Lung (tissue), 12 donors: Measurements from ENCODE around the gene NCOA3. TPM values are rescaled to one million over a fixed set of nuclear protein-coding genes. Genes with fewer than 3 reads are reported as not detected.

Experiments used
- ATAC-seq: fragments of 200-7000 bp; cut with Tn5 transposase; one replicate; pipeline ENCODE4 v1.9.1; 2020; ENCODE audit warnings: moderate number of reproducible peaks; ENCODE audit not compliant: insufficient read depth, low FRiP score
- DNase-seq, 3 donors: peaks; one replicate each; pipeline ENCODE4 v3.0.0-alpha.2; 2013 to 2017
- H3K27ac ChIP-seq, 2 donors: one replicate each; pipeline ENCODE4 v1.5.1; 2013; ENCODE audit warnings: mild to moderate bottlenecking in 2 of 2, moderate library complexity in 2 of 2, control low read depth in 1 of 2, inconsistent platforms in 1 of 2, low read depth in 1 of 2, low read length in 1 of 2
- H3K27me3 ChIP-seq, 3 donors: one replicate each; pipeline ENCODE4 v1.5.1; 2013; ENCODE audit warnings: low read length in 2 of 3; ENCODE audit not compliant: control insufficient read depth in 3 of 3, insufficient read depth in 3 of 3
- H3K36me3 ChIP-seq, 4 donors: one replicate each; pipeline ENCODE4 v1.5.1; 2013; ENCODE audit warnings: low read length in 4 of 4, mild to moderate bottlenecking in 1 of 4, moderate library complexity in 1 of 4; ENCODE audit not compliant: control insufficient read depth in 4 of 4, insufficient read depth in 4 of 4
- H3K4me1 ChIP-seq, 5 donors: one replicate each; pipeline ENCODE4 v1.5.1; 2013; ENCODE audit warnings: low read length in 5 of 5, mild to moderate bottlenecking in 2 of 5, moderate library complexity in 1 of 5; ENCODE audit not compliant: control insufficient read depth in 5 of 5, insufficient read depth in 5 of 5
- H3K4me3 ChIP-seq: one replicate; pipeline ENCODE4 v1.5.1; 2013; ENCODE audit warnings: mild to moderate bottlenecking, control low read depth, moderate library complexity
- H3K9ac ChIP-seq, 2 donors: one replicate each; pipeline ENCODE4 v1.5.1; 2013; ENCODE audit warnings: low read length in 2 of 2, control low read depth in 1 of 2; ENCODE audit not compliant: insufficient read depth in 1 of 2
- H3K9me3 ChIP-seq, 4 donors: one replicate each; pipeline ENCODE4 v1.5.1; 2013; ENCODE audit warnings: low read length in 3 of 4, mild to moderate bottlenecking in 1 of 4, moderate library complexity in 1 of 4; ENCODE audit not compliant: control insufficient read depth in 4 of 4, insufficient read depth in 3 of 4
- WGBS, 2 donors: extraction: QIAGEN DNeasy Blood & Tissue Kit; methylation state at CpG; one replicate each; pipeline ENCODE4 v1.1.7; 2013; 5-methylcytosine and 5-hydroxymethylcytosine counted together
- polyA plus RNA-seq, 2 donors: library from polyadenylated mRNA; stranded (reverse); fragments of 200-250 nt; gene quantifications; one replicate each; pipeline ENCODE4 v1.2.1, GENCODE V29; 2013
- total RNA-seq, 2 donors: library from RNA; depleted of rRNA in 1 of 2; stranded (reverse); fragments of >200 nt in 1 of 2; gene quantifications; one replicate each; pipeline ENCODE4 v1.2.1, GENCODE V29; 2014 to 2021
- TF ChIP-seq, protein P1 (sequence below): IDR thresholded peaks from 2 replicates; pipeline ENCODE4 v1.5.1; 2012; ENCODE audit warnings: mild to moderate bottlenecking; ENCODE audit errors: control extremely low read depth, extremely low read depth
- donor health status: control.
- donor health status: control.
- donor health status: Bipolar disorder and iron deficiency.
- donor health status: healthy.
- donor health status: DM: yes; HTN: yes; CAD: no.

Gene NCOA3
- total and polyA plus RNA-seq, 4 donors: 5.5 to 69.4 (median 22.6) TPM

DNA sequence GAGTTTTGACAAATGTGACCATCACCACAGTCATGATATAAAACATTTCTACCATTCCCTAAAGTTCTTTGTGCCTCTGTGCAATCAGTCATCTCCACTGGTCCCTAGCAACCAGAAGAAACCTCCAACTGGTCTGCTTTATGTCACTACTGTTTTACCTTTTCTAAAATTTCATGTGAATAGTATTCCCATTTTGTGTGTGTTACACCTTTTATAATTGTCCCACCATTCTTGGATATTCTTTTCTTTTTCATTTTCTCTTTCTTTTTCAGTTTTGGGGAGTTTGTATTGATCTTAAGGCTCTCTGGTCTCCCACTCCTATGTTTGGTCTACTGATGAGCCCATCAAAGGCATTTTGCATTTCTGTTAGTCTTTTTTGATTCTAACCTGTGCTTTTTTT, 95.4 kb downstream of the NCOA3 start:
- ATAC-seq: no peak
- H3K27me3 ChIP-seq: no peaks in the 10 kb centered on the region
- H3K4me3 ChIP-seq: no peak overlapping the region
- no peak overlapping the region for H3K9ac ChIP-seq
- no peaks in the 10 kb centered on the region for H3K9me3 ChIP-seq
- TF ChIP-seq, protein P1, sequence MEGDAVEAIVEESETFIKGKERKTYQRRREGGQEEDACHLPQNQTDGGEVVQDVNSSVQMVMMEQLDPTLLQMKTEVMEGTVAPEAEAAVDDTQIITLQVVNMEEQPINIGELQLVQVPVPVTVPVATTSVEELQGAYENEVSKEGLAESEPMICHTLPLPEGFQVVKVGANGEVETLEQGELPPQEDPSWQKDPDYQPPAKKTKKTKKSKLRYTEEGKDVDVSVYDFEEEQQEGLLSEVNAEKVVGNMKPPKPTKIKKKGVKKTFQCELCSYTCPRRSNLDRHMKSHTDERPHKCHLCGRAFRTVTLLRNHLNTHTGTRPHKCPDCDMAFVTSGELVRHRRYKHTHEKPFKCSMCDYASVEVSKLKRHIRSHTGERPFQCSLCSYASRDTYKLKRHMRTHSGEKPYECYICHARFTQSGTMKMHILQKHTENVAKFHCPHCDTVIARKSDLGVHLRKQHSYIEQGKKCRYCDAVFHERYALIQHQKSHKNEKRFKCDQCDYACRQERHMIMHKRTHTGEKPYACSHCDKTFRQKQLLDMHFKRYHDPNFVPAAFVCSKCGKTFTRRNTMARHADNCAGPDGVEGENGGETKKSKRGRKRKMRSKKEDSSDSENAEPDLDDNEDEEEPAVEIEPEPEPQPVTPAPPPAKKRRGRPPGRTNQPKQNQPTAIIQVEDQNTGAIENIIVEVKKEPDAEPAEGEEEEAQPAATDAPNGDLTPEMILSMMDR: no peak
- H3K4me1 ChIP-seq: peaks cover 2 to 22% (median 11%) of the 10 kb centered on the region in 5 donors
- H3K36me3 ChIP-seq: peaks cover 0 to 1% (median 0%) of the 10 kb centered on the region in 4 donors
- DNase-seq: no peak
- no peak overlapping the region for H3K27ac ChIP-seq

DNA sequence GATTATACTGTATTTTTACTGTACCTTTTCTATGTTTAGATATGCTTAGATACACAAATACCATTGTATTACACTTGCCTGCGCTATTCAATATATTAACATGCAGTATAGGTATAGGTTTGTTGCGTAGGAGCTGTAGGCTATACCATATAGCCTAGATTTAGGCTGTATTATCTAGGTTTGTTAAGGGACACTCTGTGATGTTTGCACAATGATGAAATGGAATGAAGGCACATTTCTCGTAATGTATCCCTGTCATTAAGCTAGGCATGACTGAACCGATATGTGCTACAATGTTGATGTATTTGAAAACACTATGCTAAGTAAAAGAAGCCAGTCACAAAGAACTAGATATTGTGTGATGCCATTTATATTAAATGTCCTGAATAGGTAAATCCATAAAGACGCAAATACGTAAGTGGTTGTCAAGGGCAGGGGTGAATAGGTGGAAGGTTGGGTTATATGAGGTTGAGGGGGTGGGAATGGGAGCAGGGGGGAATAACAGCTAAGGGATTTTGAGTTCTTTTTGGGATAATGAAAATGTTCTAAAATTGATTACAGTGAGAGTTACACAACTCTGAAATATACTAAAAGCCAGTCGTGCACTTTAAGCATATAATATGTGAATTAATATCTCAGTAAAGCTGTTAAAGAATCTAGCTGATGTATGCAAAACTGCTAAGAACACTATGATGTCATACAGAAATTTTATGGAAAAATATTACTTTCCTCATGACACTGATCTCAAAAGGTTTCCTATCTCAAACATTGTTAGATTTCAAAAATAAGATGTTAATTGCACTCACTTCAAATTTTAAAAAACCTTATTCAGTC, 97.4 kb downstream of the NCOA3 start:
- WGBS, 2 donors: 93 to 94% methylated on average over 7 of the region's 7 CpGs
- DNase-seq (peak in 1 of 3 donors; percentile 34), ATAC-seq (no peak)
- H3K27me3 ChIP-seq: no peaks in the 10 kb centered on the region
- no peak overlapping the region for H3K27ac ChIP-seq
- peaks cover 2 to 24% (median 11%) of the 10 kb centered on the region in 5 donors for H3K4me1 ChIP-seq
- TF ChIP-seq, protein P1: no peak
- no peaks in the 10 kb centered on the region for H3K9me3 ChIP-seq
- no peak overlapping the region for H3K4me3 ChIP-seq
- peaks cover 0 to 1% (median 0%) of the 10 kb centered on the region in 4 donors for H3K36me3 ChIP-seq
- H3K9ac ChIP-seq: no peak overlapping the region

DNA sequence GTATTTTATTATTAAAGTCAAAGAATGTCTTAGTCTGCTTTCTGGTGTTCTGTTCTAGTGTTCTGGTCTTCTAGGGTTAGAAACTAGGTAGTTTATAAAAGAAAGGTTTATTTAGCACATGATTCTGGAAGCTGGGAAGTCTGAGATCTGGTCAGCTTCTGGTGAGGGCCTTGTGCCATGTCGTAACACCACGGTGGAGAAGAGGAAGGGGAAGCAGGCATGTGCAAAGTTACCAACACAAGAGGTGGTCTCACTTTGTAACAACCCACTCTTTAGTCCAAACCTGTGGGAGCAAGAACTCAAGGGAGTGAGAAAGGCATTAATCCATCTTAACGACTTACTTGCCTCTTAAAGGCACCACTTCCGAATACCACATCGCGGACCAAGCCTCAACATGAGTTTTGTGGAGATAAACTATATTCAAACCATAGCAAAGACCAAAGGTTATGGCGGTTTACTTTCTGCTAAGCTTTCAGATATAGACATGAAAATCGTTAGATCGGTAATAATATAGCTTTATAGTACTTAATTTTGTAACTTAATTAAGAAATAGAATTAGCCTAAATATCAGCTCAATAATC, 99.4 kb downstream of the NCOA3 start:
- H3K36me3 ChIP-seq: peaks cover 0 to 1% (median 0%) of the 10 kb centered on the region in 4 donors
- ATAC-seq (no peak), DNase-seq (no peak)
- TF ChIP-seq, protein P1: no peak
- WGBS, 2 donors: 83 to 86% methylated on average over 9 of the region's 9 CpGs
- H3K9me3 ChIP-seq: no peaks in the 10 kb centered on the region
- no peak overlapping the region for H3K27ac ChIP-seq
- H3K4me1 ChIP-seq: peaks cover 2 to 24% (median 11%) of the 10 kb centered on the region in 5 donors
- no peak overlapping the region for H3K9ac ChIP-seq
- H3K27me3 ChIP-seq: no peaks in the 10 kb centered on the region
- no peak overlapping the region for H3K4me3 ChIP-seq
